Cardiac fibroblast (primary cell): ENCODE measurements around the gene UBE2QL1.

ENCODE experiments used
- DNase-seq, 2 donors: peaks; one replicate each; pipeline versions ENCODE4 v3.0.0 to v3.0.0-alpha.2; 2010; ENCODE audit warnings: low read depth in 2 of 2
- H3K4me3 ChIP-seq, 2 donors: replicated peaks in 1 of 2; 1 replicate in 1 of 2; 2 replicates in 1 of 2; pipeline ENCODE4 v1.5.1; 2011; ENCODE audit warnings: low read depth in 2 of 2, low read length in 2 of 2, mild to moderate bottlenecking in 2 of 2, moderate library complexity in 1 of 2
- CTCF ChIP-seq: IDR thresholded peaks from one replicate; pipeline ENCODE4 v1.5.1; 2011; ENCODE audit warnings: low read depth, mild to moderate bottlenecking, low read length, inconsistent platforms

UBE2QL1 gene

GRCh38 chr5:6468104-6468503 is 19.4 kb downstream of the UBE2QL1 start:
- no peak for TF ChIP-seq CTCF
- no peak for DNase-seq
- H3K4me3 ChIP-seq = no peak overlapping the region

DNA sequence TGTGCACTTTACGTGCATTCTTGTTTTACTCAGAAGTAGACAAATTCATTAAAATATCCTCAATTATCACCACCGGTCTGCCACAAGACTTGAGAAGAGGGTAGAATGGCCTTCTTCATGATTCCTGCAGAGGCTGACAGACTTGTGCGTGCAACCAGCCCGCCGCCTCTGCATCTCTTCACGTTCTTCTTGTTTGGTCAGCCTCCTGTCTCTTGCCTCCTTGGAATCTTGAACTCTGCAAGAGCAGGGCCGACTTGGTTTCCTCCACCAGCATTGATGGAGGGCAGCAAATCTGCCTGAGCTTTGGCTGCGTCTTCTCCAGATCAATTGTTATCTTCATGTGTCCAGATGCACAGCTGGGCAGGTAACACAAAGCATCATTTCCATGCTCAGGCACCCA is 20.2 kb downstream of the UBE2QL1 start:
- H3K4me3 ChIP-seq = no peak overlapping the region
- no peak for DNase-seq
- TF ChIP-seq CTCF = no peak

GRCh38 chr5:6469836-6470235 is 21.2 kb downstream of the UBE2QL1 start:
- no peak for TF ChIP-seq CTCF
- no peak for DNase-seq

DNA sequence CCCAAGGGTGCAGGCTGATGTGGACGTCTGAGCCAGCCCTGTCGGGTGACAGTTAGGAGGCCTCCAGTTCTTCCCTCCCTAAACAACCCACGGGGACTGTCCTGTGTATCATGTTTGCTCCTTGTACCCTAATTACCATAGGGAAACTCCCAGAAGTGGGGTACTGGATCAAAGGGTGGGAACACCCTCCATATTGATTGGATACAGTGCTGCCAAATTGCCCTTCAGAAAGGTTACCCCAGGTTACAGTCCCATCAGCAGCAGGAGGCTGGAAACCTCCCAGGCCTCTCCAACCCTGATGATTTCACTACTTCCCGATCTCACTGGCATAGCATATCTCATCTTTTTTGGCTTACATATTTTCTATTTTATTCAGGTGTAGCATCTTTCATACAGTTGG is 22.0 kb downstream of the UBE2QL1 start:
- TF ChIP-seq CTCF = no peak
- H3K4me3 ChIP-seq = no peak overlapping the region
- no peak for DNase-seq

More at GRCh38 chr5:6469836-6470235, 21.2 kb downstream of the UBE2QL1 start:
- no peak overlapping the region for H3K4me3 ChIP-seq

- TF ChIP-seq CTCF = no peak
Measured at GRCh38 chr5:6471252-6471651, 22.6 kb downstream of the UBE2QL1 start.

GRCh38 chr5:6472792-6473191 is 24.1 kb downstream of the UBE2QL1 start:
- no peak overlapping the region for H3K4me3 ChIP-seq
- no peak for TF ChIP-seq CTCF
- no peak for DNase-seq

More at GRCh38 chr5:6471252-6471651, 22.6 kb downstream of the UBE2QL1 start:
- H3K4me3 ChIP-seq = no peak overlapping the region
- no peak for DNase-seq

DNA sequence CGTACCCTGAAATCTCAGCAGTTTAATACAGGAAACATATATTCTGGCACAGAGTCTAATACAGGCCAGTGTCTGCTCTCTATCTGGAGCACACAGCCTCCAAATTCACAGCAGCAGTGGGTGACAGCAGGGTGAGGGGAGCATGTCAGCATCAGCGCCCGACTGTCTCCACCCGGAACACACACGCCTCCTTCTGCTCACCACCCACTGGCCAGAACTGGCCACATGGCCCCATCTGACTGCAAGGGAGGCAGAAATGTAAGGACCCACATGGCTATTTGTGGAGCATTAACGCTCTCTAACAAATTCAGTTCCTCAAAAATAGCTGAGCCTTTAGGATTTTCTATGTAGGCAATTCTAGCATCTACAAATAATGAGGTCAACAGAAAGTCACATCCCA is 24.6 kb downstream of the UBE2QL1 start:
- H3K4me3 ChIP-seq = no peak overlapping the region
- no peak for DNase-seq
- no peak for TF ChIP-seq CTCF
